IPS DF 6.9 (cell line): ENCODE data around the gene SPTBN5.

Experiments used
- DNase-seq: peaks from one replicate; pipeline ENCODE4 v3.0.0-alpha.2; 2013; ENCODE audit warnings: low read depth, low spot score
- H3K27ac ChIP-seq: one replicate; pipeline ENCODE4 v1.5.1; 2013; ENCODE audit warnings: low read length, control low read depth
- H3K27me3 ChIP-seq: 2 replicates; pipeline ENCODE4 v1.6.1; 2013; ENCODE audit warnings: mild to moderate bottlenecking, low read length; ENCODE audit not compliant: control insufficient read depth, insufficient read depth
- H3K36me3 ChIP-seq: 2 replicates; pipeline ENCODE4 v1.6.1; 2013; ENCODE audit warnings: low read length; ENCODE audit not compliant: control insufficient read depth, insufficient read depth
- H3K4me1 ChIP-seq: 2 replicates; pipeline ENCODE4 v1.6.1; 2013; ENCODE audit warnings: low read length; ENCODE audit not compliant: control insufficient read depth, insufficient read depth
- H3K4me3 ChIP-seq: 2 replicates; pipeline ENCODE4 v1.5.1; 2013; ENCODE audit warnings: mild to moderate bottlenecking, low read length
- H3K9me3 ChIP-seq: 2 replicates; pipeline ENCODE4 v1.6.1; 2013; ENCODE audit warnings: low read length, inconsistent platforms; ENCODE audit not compliant: control insufficient read depth, insufficient read depth
- WGBS: extraction: QIAGEN DNeasy Blood & Tissue Kit; methylation state at CpG from one replicate; pipeline ENCODE4 v1.1.7; 2013; ENCODE audit warnings: mixed read lengths, missing lambda C conversion rate; ENCODE audit not compliant: insufficient read length, insufficient coverage; 5-methylcytosine and 5-hydroxymethylcytosine counted together

Gene SPTBN5

GRCh38 chr15:41926185-41927056 lies 32.6 kb upstream of the SPTBN5 start:
- H3K9me3 ChIP-seq, result no peaks in the 10 kb centered on the region
- no peaks in the 10 kb centered on the region for H3K27me3 ChIP-seq
- H3K27ac ChIP-seq, result no peak overlapping the region
- H3K4me1 ChIP-seq, result peaks cover 2% of the 10 kb centered on the region; the same call in 1 of the 2 replicates
- WGBS, result no CpG with 5 or more reads among the region's 10 CpGs
- DNase-seq, result no peak
- 0 out of 2 replicates have a peak, but pooled peaks cover 2% of the 10 kb centered on the region for H3K36me3 ChIP-seq
- H3K4me3 ChIP-seq, result no peak overlapping the region

- H3K9me3 ChIP-seq, result no peaks in the 10 kb centered on the region
- DNase-seq, result no peak
- H3K27me3 ChIP-seq, result no peaks in the 10 kb centered on the region
- peaks cover 2% of the 10 kb centered on the region; the same call in 1 of the 2 replicates for H3K4me1 ChIP-seq
- H3K4me3 ChIP-seq, result no peak overlapping the region
- no CpG with 5 or more reads among the region's 7 CpGs for WGBS
- 0 out of 2 replicates have a peak, but pooled peaks cover 2% of the 10 kb centered on the region for H3K36me3 ChIP-seq
- no peak overlapping the region for H3K27ac ChIP-seq
These were observed 31.3 kb upstream of the SPTBN5 start for GRCh38 chr15:41925086-41925608.

- H3K27ac ChIP-seq, result no peak overlapping the region
- peaks cover 13% of the 10 kb centered on the region for H3K36me3 ChIP-seq
- no peak overlapping the region for H3K4me3 ChIP-seq
- no peaks in the 10 kb centered on the region for H3K4me1 ChIP-seq
- no peaks in the 10 kb centered on the region for H3K9me3 ChIP-seq
- no peaks in the 10 kb centered on the region for H3K27me3 ChIP-seq
- WGBS, result no CpG with 5 or more reads among the region's 3 CpGs
- DNase-seq, result no peak
These were observed 29.6 kb upstream of the SPTBN5 start for GRCh38 chr15:41923401-41923997.

GRCh38 chr15:41922353-41922752 lies 28.5 kb upstream of the SPTBN5 start:
- H3K4me1 ChIP-seq, result no peaks in the 10 kb centered on the region
- no peak overlapping the region for H3K27ac ChIP-seq
- no CpG with 5 or more reads among the region's 9 CpGs for whole genome bisulfite sequencing

GRCh38 chr15:41921639-41922038 lies 27.8 kb upstream of the SPTBN5 start:
- Histone ChIP-seq H3K9me3 (no peaks in the 10 kb centered on the region), H3K36me3 (peaks cover 18% of the 10 kb centered on the region), H3K4me1 (no peaks in the 10 kb centered on the region), H3K27ac (no peak overlapping the region), H3K27me3 (no peaks in the 10 kb centered on the region), H3K4me3 (no peak overlapping the region)
- no CpG with 5 or more reads among the region's 5 CpGs for WGBS
- no peak for DNase-seq

More at GRCh38 chr15:41922353-41922752, 28.5 kb upstream of the SPTBN5 start:
- DNase-seq, result no peak
- no peaks in the 10 kb centered on the region for H3K27me3 ChIP-seq
- H3K4me3 ChIP-seq, result no peak overlapping the region
- peaks cover 18% of the 10 kb centered on the region for H3K36me3 ChIP-seq
- H3K9me3 ChIP-seq, result no peaks in the 10 kb centered on the region

- no peaks in the 10 kb centered on the region for H3K9me3 ChIP-seq
- peaks cover 17% of the 10 kb centered on the region for H3K36me3 ChIP-seq
- no CpG with 5 or more reads among the region's 9 CpGs for WGBS
- H3K4me3 ChIP-seq, result no peak overlapping the region
- DNase-seq, result no peak
- H3K27me3 ChIP-seq, result no peaks in the 10 kb centered on the region
- H3K4me1 ChIP-seq, result no peaks in the 10 kb centered on the region
- H3K27ac ChIP-seq, result no peak overlapping the region
These were observed 27.3 kb upstream of the SPTBN5 start for GRCh38 chr15:41921167-41921566.

GRCh38 chr15:41919954-41920538 lies 26.2 kb upstream of the SPTBN5 start:
- Histone ChIP-seq H3K9me3 (no peaks in the 10 kb centered on the region), H3K27me3 (no peaks in the 10 kb centered on the region), H3K36me3 (peaks cover 16% of the 10 kb centered on the region), H3K27ac (no peak overlapping the region), H3K4me1 (no peaks in the 10 kb centered on the region), H3K4me3 (no peak overlapping the region)
- WGBS, result no CpG with 5 or more reads among the region's 3 CpGs
- DNase-seq, result no peak

- Histone ChIP-seq H3K27me3 (no peaks in the 10 kb centered on the region), H3K27ac (no peak overlapping the region), H3K4me3 (no peak overlapping the region), H3K9me3 (no peaks in the 10 kb centered on the region), H3K36me3 (peaks cover 16% of the 10 kb centered on the region), H3K4me1 (no peaks in the 10 kb centered on the region)
- DNase-seq, result no peak
- WGBS, result no CpG with 5 or more reads among the region's 30 CpGs
These were observed 25.5 kb upstream of the SPTBN5 start for GRCh38 chr15:41919201-41919820.

GRCh38 chr15:41918506-41919126 lies 24.8 kb upstream of the SPTBN5 start:
- Histone ChIP-seq H3K4me3 (no peak overlapping the region), H3K27ac (no peak overlapping the region)
- DNase-seq, result no peak

More at GRCh38 chr15:41918506-41919126, 24.8 kb upstream of the SPTBN5 start:
- H3K27me3 ChIP-seq, result no peaks in the 10 kb centered on the region
- H3K4me1 ChIP-seq, result no peaks in the 10 kb centered on the region
- H3K9me3 ChIP-seq, result no peaks in the 10 kb centered on the region
- peaks cover 16% of the 10 kb centered on the region for H3K36me3 ChIP-seq
- WGBS, result no CpG with 5 or more reads among the region's 8 CpGs
